Mesothelial cell of epicardium (in vitro differentiated cells): Measurements from ENCODE around the gene BPTF. TPM values are rescaled to one million over a fixed set of nuclear protein-coding genes. Genes with fewer than 3 reads are reported as not detected.
A peak's percentile ranks its signal among the peaks of the same experiment; 100 is the strongest.
"Not testable (repeated sequence)": the region's sequence is repeated elsewhere in the genome, so short reads cannot be mapped to it uniquely, and the experiment has no call there.

Experiments used
- DNase-seq, 2 experiments: peaks; one replicate each; pipeline ENCODE4 v3.0.0; 2021; ENCODE audit warnings: low spot score in 2 of 2; ENCODE audit not compliant: unreplicated experiment in 2 of 2
- H3K27ac Mint-ChIP-seq: 2 replicates; pipeline ENCODE4 v1.8.0; 2021; ENCODE audit warnings: mixed read lengths
- H3K27me3 Mint-ChIP-seq: 2 replicates; pipeline ENCODE4 v1.8.0; 2021; ENCODE audit warnings: low read depth, mixed read lengths
- H3K36me3 Mint-ChIP-seq: 2 replicates; pipeline ENCODE4 v1.8.0; 2021; ENCODE audit warnings: mixed read lengths
- H3K4me1 Mint-ChIP-seq: 2 replicates; pipeline ENCODE4 v1.8.0; 2021; ENCODE audit warnings: mixed read lengths
- H3K4me3 Mint-ChIP-seq: 2 replicates; pipeline ENCODE4 v1.8.0; 2021; ENCODE audit warnings: mild to moderate bottlenecking, moderate library complexity, mixed read lengths
- H3K9me3 Mint-ChIP-seq: 2 replicates; pipeline ENCODE4 v1.8.0; 2021; ENCODE audit warnings: mixed read lengths
- CTCF ChIP-seq: fragments of 200-600 bp; sonication (generic); IDR thresholded peaks from one replicate; pipeline ENCODE4 v1.5.0; 2021; ENCODE audit warnings: antibody characterized with exemption; ENCODE audit not compliant: unreplicated experiment
- total RNA-seq: library from RNA; stranded (reverse); gene quantifications from 3 replicates; pipeline ENCODE4 v1.2.1, GENCODE V29; 2021

Gene BPTF
- total RNA-seq, 1 donor from 2014 or later, result 172 TPM

- H3K27me3 Mint-ChIP-seq, result peaks cover 2% of the 10 kb centered on the region
- no peak overlapping the region for H3K4me3 Mint-ChIP-seq
- H3K36me3 Mint-ChIP-seq, result peaks cover 1% of the 10 kb centered on the region
- H3K27ac Mint-ChIP-seq, result no peak overlapping the region
- no peaks in the 10 kb centered on the region for H3K9me3 Mint-ChIP-seq
- no peak for DNase-seq
- no peak for TF ChIP-seq CTCF
- peaks cover 4% of the 10 kb centered on the region for H3K4me1 Mint-ChIP-seq
Measured at GRCh38 chr17:68015081-68015723, 189.9 kb downstream of the BPTF start.

DNA sequence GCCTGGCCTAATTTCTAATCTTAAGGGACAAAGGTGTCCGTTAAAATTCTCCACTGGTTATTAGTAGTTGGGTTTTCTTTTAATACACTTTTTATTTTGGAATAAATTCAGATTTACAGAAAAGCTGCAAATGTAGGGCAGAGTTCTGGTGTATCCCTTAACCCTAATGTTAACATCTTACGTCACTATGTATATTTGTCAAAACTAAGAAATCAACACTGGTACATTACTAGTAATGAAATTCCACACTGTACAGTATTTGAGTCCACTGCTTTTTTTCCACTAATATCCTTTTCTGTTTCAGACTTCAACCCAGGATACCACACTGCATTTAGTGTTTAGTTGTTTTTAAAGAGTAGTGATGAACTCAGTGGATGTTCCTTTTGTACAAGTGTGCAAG is 191.5 kb downstream of the BPTF start:
- Mint-ChIP-seq H3K27ac (no peak overlapping the region), H3K9me3 (no peaks in the 10 kb centered on the region), H3K4me1 (peaks cover 4% of the 10 kb centered on the region), H3K4me3 (no peak overlapping the region), H3K27me3 (peaks cover 2% of the 10 kb centered on the region), H3K36me3 (peaks cover 1% of the 10 kb centered on the region)
- TF ChIP-seq CTCF, result no peak
- DNase-seq, result no peak

GRCh38 chr17:68018493-68018892 is 193.2 kb downstream of the BPTF start:
- H3K36me3 Mint-ChIP-seq, H3K4me3 Mint-ChIP-seq, H3K27ac Mint-ChIP-seq, H3K27me3 Mint-ChIP-seq, H3K4me1 Mint-ChIP-seq, DNase-seq, H3K9me3 Mint-ChIP-seq: not testable (repeated sequence)

- no peaks in the 10 kb centered on the region for H3K9me3 Mint-ChIP-seq
- H3K4me1 Mint-ChIP-seq, result peaks cover 4% of the 10 kb centered on the region
- peaks cover 1% of the 10 kb centered on the region for H3K36me3 Mint-ChIP-seq
- H3K27ac Mint-ChIP-seq, result peak overlapping the region; percentile 96
- peak overlapping the region; percentile 83 for H3K4me3 Mint-ChIP-seq
- TF ChIP-seq CTCF, result no peak
- DNase-seq, result no peak
- peaks cover 2% of the 10 kb centered on the region for H3K27me3 Mint-ChIP-seq
Measured at GRCh38 chr17:68019336-68019674, 194.0 kb downstream of the BPTF start.

DNA sequence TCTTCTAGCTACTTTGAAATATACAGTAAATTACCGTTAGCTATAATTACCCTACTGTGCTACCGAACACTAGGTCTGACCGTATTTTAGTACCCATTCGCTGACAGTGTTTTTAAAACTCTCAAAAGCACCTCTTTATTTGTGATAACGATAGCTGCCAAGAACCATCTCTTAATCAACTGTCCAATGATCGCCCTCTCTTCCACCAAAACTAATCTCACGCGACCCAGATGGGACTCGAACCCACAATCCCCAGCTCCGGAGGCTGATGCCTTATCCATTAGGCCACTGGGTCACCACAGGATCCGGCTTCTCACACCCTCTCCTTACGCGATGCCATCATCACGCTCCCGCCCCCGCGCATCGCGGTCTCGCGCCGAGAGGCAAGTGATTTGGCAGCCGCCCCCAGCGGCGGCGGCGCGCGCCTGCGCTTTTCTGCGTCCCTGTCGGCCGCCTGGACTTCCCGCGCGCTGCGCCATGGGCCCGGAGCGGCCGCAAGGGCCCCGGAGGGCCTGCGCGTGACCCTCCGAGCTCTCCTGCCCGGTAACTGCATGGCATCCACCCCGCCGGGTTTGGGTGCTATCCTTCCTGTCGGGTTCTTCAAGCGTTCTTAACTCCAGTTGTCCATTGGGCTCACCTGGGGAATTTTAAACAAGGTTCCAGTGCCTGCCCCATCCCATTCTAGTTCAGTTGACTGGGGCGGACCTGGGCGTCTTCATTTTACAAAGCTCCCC is 194.5 kb downstream of the BPTF start:
- H3K9me3 Mint-ChIP-seq, result no peaks in the 10 kb centered on the region
- peaks cover 2% of the 10 kb centered on the region for H3K27me3 Mint-ChIP-seq
- peak overlapping the region; percentile 83 for H3K4me3 Mint-ChIP-seq
- H3K36me3 Mint-ChIP-seq, result peaks cover 1% of the 10 kb centered on the region
- peak overlapping the region; percentile 96 for H3K27ac Mint-ChIP-seq
- DNase-seq, result peak; percentile 86 to 99
- TF ChIP-seq CTCF, result peak; percentile 45
- H3K4me1 Mint-ChIP-seq, result peaks cover 4% of the 10 kb centered on the region

GRCh38 chr17:68020409-68020756 is 195.1 kb downstream of the BPTF start:
- DNase-seq, result no peak
- peaks cover 2% of the 10 kb centered on the region for H3K27me3 Mint-ChIP-seq
- peak overlapping the region; percentile 83 for H3K4me3 Mint-ChIP-seq
- H3K27ac Mint-ChIP-seq, result peak overlapping the region; percentile 91
- TF ChIP-seq CTCF, result no peak
- H3K36me3 Mint-ChIP-seq, result peaks cover 1% of the 10 kb centered on the region
- H3K4me1 Mint-ChIP-seq, result peaks cover 4% of the 10 kb centered on the region
- no peaks in the 10 kb centered on the region for H3K9me3 Mint-ChIP-seq

- not testable (repeated sequence) for DNase-seq, H3K27me3 Mint-ChIP-seq, H3K9me3 Mint-ChIP-seq, H3K4me1 Mint-ChIP-seq, H3K36me3 Mint-ChIP-seq
- Mint-ChIP-seq H3K4me3 (peak overlapping the region; percentile 83), H3K27ac (peak overlapping the region; percentile 91)
Measured at GRCh38 chr17:68020791-68021190, 195.5 kb downstream of the BPTF start.
